ENCODE results near the gene ARHGAP15. TPM values are rescaled to one million over a fixed set of nuclear protein-coding genes. Genes with fewer than 3 reads are reported as not detected.

ARHGAP15 gene
- total and polyA plus RNA-seq, 4 donors: 3.8 to 17.9 (median 13.2) TPM

DNA sequence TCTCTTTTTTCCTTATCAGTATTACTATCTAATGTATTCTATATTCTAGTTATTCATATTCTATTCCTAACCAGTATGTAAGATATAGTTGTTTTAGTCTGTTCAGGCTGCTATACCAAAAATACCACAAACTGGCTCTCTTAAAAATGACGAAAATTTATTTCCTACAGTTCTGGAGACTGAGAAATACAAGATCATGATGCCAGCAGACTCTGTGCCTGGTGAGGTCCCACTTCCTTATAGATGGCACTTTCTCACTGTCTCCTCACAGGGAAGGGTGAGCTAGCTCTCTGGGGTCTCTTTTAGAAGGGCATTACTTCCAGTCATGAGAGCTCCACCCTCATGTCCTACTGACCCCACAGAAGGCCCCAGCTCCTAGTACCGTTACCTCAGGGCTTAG is 4.8 kb upstream of the ARHGAP15 start:
- Histone ChIP-seq H3K36me3 (ENCODE audit: control insufficient read depth in 4 of 4, insufficient read depth in 3 of 4, low read depth in 1 of 4, low read length in 3 of 4) (no peaks in the 10 kb centered on the region), H3K27me3 (ENCODE audit: control insufficient read depth in 4 of 4, insufficient read depth in 4 of 4, low read length in 3 of 4) (no peaks in the 10 kb centered on the region), H3K9ac (ENCODE audit: low read depth in 1 of 2, low read length in 2 of 2) (no peak overlapping the region), H3K9me3 (ENCODE audit: control insufficient read depth in 4 of 4, low read length in 3 of 4) (no peaks in the 10 kb centered on the region), H3K4me3 (ENCODE audit: low read depth in 1 of 3, low read length in 3 of 3) (no peak overlapping the region), H3K4me1 (ENCODE audit: control insufficient read depth in 4 of 4, insufficient read depth in 4 of 4, low read length in 3 of 4) (no peaks in the 10 kb centered on the region), H3K27ac (ENCODE audit: low read depth in 1 of 2, low read length in 2 of 2) (no peak overlapping the region)
- WGBS: 72% methylated on average over 2 of the region's 2 CpGs
- no peak for TF ChIP-seq RXRA (IDR thresholded peaks at IDR 0.05)
- TF ChIP-seq, protein P1, sequence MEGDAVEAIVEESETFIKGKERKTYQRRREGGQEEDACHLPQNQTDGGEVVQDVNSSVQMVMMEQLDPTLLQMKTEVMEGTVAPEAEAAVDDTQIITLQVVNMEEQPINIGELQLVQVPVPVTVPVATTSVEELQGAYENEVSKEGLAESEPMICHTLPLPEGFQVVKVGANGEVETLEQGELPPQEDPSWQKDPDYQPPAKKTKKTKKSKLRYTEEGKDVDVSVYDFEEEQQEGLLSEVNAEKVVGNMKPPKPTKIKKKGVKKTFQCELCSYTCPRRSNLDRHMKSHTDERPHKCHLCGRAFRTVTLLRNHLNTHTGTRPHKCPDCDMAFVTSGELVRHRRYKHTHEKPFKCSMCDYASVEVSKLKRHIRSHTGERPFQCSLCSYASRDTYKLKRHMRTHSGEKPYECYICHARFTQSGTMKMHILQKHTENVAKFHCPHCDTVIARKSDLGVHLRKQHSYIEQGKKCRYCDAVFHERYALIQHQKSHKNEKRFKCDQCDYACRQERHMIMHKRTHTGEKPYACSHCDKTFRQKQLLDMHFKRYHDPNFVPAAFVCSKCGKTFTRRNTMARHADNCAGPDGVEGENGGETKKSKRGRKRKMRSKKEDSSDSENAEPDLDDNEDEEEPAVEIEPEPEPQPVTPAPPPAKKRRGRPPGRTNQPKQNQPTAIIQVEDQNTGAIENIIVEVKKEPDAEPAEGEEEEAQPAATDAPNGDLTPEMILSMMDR (IDR thresholded peaks at IDR 0.05; ENCODE audit: low read depth, low read length, missing input control): no peak
- no peak for DNase-seq (ENCODE audit: low spot score)

GRCh38 chr2:143125717-143126116 is 3.5 kb upstream of the ARHGAP15 start:
- Histone ChIP-seq H3K4me3 (ENCODE audit: low read depth in 1 of 3, low read length in 3 of 3) (no peak overlapping the region), H3K4me1 (ENCODE audit: control insufficient read depth in 4 of 4, insufficient read depth in 4 of 4, low read length in 3 of 4) (no peaks in the 10 kb centered on the region), H3K9ac (ENCODE audit: low read depth in 1 of 2, low read length in 2 of 2) (no peak overlapping the region), H3K36me3 (ENCODE audit: control insufficient read depth in 4 of 4, insufficient read depth in 3 of 4, low read depth in 1 of 4, low read length in 3 of 4) (no peaks in the 10 kb centered on the region), H3K9me3 (ENCODE audit: control insufficient read depth in 4 of 4, low read length in 3 of 4) (no peaks in the 10 kb centered on the region), H3K27ac (ENCODE audit: low read depth in 1 of 2, low read length in 2 of 2) (no peak overlapping the region), H3K27me3 (ENCODE audit: control insufficient read depth in 4 of 4, insufficient read depth in 4 of 4, low read length in 3 of 4) (no peaks in the 10 kb centered on the region)
- TF ChIP-seq RXRA (IDR thresholded peaks at IDR 0.05): no peak
- TF ChIP-seq ZBTB33 (IDR thresholded peaks at IDR 0.05): no peak
- TF ChIP-seq, protein P2, sequence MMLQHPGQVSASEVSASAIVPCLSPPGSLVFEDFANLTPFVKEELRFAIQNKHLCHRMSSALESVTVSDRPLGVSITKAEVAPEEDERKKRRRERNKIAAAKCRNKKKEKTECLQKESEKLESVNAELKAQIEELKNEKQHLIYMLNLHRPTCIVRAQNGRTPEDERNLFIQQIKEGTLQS (IDR thresholded peaks at IDR 0.05): no peak
- no peak for TF ChIP-seq MAX (IDR thresholded peaks at IDR 0.05)
- DNase-seq (ENCODE audit: low spot score): no peak
- WGBS: 80% methylated on average over 2 of the region's 2 CpGs

DNA sequence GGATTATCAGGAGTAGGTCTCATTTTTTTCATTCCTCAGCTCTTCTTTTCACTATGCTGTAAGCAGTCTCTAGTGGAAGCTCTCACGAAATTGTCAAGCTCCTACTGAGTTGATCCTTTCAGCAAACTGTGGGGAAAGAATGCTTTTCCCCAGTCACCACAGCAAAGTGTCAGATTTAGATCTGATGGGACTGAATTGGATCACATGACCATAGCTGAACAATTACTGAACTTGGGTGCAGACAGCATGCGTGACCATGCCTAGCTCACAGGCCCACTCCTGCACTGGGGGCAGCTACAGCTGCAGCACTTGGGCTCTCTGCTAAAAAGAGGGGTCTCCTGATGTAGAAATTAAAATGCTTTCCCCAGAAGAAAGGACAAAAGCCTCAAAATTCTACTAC is 3.1 kb downstream of the ARHGAP15 start:
- H3K36me3 ChIP-seq (ENCODE audit: control insufficient read depth in 4 of 4, insufficient read depth in 3 of 4, low read depth in 1 of 4, low read length in 3 of 4): no peaks in the 10 kb centered on the region
- no peak overlapping the region for H3K4me3 ChIP-seq (ENCODE audit: low read depth in 1 of 3, low read length in 3 of 3)
- WGBS: 60% methylated on average over 2 of the region's 2 CpGs
- DNase-seq (ENCODE audit: low spot score): no peak
- no peaks in the 10 kb centered on the region for H3K4me1 ChIP-seq (ENCODE audit: control insufficient read depth in 4 of 4, insufficient read depth in 4 of 4, low read length in 3 of 4)
- H3K9ac ChIP-seq (ENCODE audit: low read depth in 1 of 2, low read length in 2 of 2): no peak overlapping the region
- H3K9me3 ChIP-seq (ENCODE audit: control insufficient read depth in 4 of 4, low read length in 3 of 4): no peaks in the 10 kb centered on the region
- TF ChIP-seq FOXA2 (IDR thresholded peaks at IDR 0.05) (no peak), YY1 (IDR thresholded peaks at IDR 0.05) (no peak), ZBTB33 (IDR thresholded peaks at IDR 0.05) (no peak), HNF4A (conservative IDR thresholded peaks at IDR 0.05) (no peak), RXRA (IDR thresholded peaks at IDR 0.05) (no peak), MAX (IDR thresholded peaks at IDR 0.05) (no peak), EGR1 (IDR thresholded peaks at IDR 0.05; ENCODE audit: low read depth in 2 of 2) (no peak), JUND (IDR thresholded peaks at IDR 0.05) (no peak)
- TF ChIP-seq, protein P3, sequence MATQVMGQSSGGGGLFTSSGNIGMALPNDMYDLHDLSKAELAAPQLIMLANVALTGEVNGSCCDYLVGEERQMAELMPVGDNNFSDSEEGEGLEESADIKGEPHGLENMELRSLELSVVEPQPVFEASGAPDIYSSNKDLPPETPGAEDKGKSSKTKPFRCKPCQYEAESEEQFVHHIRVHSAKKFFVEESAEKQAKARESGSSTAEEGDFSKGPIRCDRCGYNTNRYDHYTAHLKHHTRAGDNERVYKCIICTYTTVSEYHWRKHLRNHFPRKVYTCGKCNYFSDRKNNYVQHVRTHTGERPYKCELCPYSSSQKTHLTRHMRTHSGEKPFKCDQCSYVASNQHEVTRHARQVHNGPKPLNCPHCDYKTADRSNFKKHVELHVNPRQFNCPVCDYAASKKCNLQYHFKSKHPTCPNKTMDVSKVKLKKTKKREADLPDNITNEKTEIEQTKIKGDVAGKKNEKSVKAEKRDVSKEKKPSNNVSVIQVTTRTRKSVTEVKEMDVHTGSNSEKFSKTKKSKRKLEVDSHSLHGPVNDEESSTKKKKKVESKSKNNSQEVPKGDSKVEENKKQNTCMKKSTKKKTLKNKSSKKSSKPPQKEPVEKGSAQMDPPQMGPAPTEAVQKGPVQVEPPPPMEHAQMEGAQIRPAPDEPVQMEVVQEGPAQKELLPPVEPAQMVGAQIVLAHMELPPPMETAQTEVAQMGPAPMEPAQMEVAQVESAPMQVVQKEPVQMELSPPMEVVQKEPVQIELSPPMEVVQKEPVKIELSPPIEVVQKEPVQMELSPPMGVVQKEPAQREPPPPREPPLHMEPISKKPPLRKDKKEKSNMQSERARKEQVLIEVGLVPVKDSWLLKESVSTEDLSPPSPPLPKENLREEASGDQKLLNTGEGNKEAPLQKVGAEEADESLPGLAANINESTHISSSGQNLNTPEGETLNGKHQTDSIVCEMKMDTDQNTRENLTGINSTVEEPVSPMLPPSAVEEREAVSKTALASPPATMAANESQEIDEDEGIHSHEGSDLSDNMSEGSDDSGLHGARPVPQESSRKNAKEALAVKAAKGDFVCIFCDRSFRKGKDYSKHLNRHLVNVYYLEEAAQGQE (IDR thresholded peaks at IDR 0.05): no peak
- TF ChIP-seq, protein P1 (IDR thresholded peaks at IDR 0.05; ENCODE audit: low read depth, low read length, missing input control): no peak
- H3K27me3 ChIP-seq (ENCODE audit: control insufficient read depth in 4 of 4, insufficient read depth in 4 of 4, low read length in 3 of 4): no peaks in the 10 kb centered on the region
- no peak overlapping the region for H3K27ac ChIP-seq (ENCODE audit: low read depth in 1 of 2, low read length in 2 of 2)

All from liver (tissue), 9 donors.